ENCODE data around the gene TMEM117. TPM values are rescaled to one million over a fixed set of nuclear protein-coding genes. Genes with fewer than 3 reads are reported as not detected.

Gene TMEM117
- polyA plus RNA-seq, 1 donor (not counting 4 experiments of a cell fraction or from before 2014, with no cell fraction given): 8.5 TPM

- no peak overlapping the region for H3K4me2 ChIP-seq (ENCODE audit: control insufficient read depth, extremely low read depth, insufficient read depth, low read depth, low read length)
- H3K4me1 ChIP-seq (ENCODE audit: control insufficient read depth, extremely low read depth, insufficient read depth, low read length): no peaks in the 10 kb centered on the region
- H3K9me1 ChIP-seq (ENCODE audit: control insufficient read depth, extremely low read depth, insufficient read depth, low read length): no peaks in the 10 kb centered on the region
- H3K79me2 ChIP-seq (ENCODE audit: control insufficient read depth, insufficient read depth, low read length): no peaks in the 10 kb centered on the region
- no peak overlapping the region for H3K27ac ChIP-seq (ENCODE audit: control insufficient read depth, insufficient read depth, low read length)
- no peak for FAIRE-seq
- no peaks in the 10 kb centered on the region for H3K27me3 ChIP-seq (ENCODE audit: control insufficient read depth, extremely low read depth, insufficient read depth, low read length)
- dilution Hi-C loops (cut with MboI; ENCODE audit: extremely low pct_ligation_motif_present, low sequenced_read_pairs): no loop called here
- no peak overlapping the region for H3K9ac ChIP-seq (ENCODE audit: control insufficient read depth, extremely low read depth, insufficient read depth, low read length)
- TF ChIP-seq EZH2 (IDR thresholded peaks at IDR 0.05; ENCODE audit: low read length) (no peak), CTCF (optimal IDR thresholded peaks at IDR 0.05 in 1 of 3, IDR thresholded peaks at IDR 0.05 in 1 of 3, conservative IDR thresholded peaks at IDR 0.05 in 1 of 3; ENCODE audit: extremely low read depth in 1 of 3, insufficient read depth in 2 of 3, low read length in 3 of 3) (no peak)
- H3K4me3 ChIP-seq (ENCODE audit: control insufficient read depth in 2 of 3, extremely low read depth in 1 of 3, insufficient read depth in 2 of 3, low read depth in 1 of 3, low read length in 3 of 3): no peak overlapping the region
- H3K36me3 ChIP-seq (ENCODE audit: control insufficient read depth in 2 of 2, extremely low read depth in 1 of 2, insufficient read depth in 2 of 2, low read length in 2 of 2): no peaks in the 10 kb centered on the region
- H3K9me3 ChIP-seq (ENCODE audit: control insufficient read depth, low read depth, low read length): no peaks in the 10 kb centered on the region
- no peak for DNase-seq (ENCODE audit: low read depth, low spot score)
- H2AFZ ChIP-seq (ENCODE audit: control insufficient read depth, low read length): no peak overlapping the region
- H4K20me1 ChIP-seq (ENCODE audit: control insufficient read depth, extremely low read depth, insufficient read depth, low read length): no peaks in the 10 kb centered on the region
These were observed 370.2 kb downstream of the TMEM117 start for GRCh38 chr12:44206045-44206444.

GRCh38 chr12:44217146-44217883 is 381.4 kb downstream of the TMEM117 start:
- Histone ChIP-seq H3K4me1 (ENCODE audit: control insufficient read depth, extremely low read depth, insufficient read depth, low read length) (peaks cover 6% of the 10 kb centered on the region), H3K4me2 (ENCODE audit: control insufficient read depth, extremely low read depth, insufficient read depth, low read depth, low read length) (peak overlapping the region; percentile 19), H3K79me2 (ENCODE audit: control insufficient read depth, insufficient read depth, low read length) (no peaks in the 10 kb centered on the region), H2AFZ (ENCODE audit: control insufficient read depth, low read length) (no peak overlapping the region), H3K27me3 (ENCODE audit: control insufficient read depth, extremely low read depth, insufficient read depth, low read length) (no peaks in the 10 kb centered on the region), H3K9me3 (ENCODE audit: control insufficient read depth, low read depth, low read length) (no peaks in the 10 kb centered on the region), H3K4me3 (ENCODE audit: control insufficient read depth in 2 of 3, extremely low read depth in 1 of 3, insufficient read depth in 2 of 3, low read depth in 1 of 3, low read length in 3 of 3) (no peak overlapping the region), H4K20me1 (ENCODE audit: control insufficient read depth, extremely low read depth, insufficient read depth, low read length) (no peaks in the 10 kb centered on the region), H3K9ac (ENCODE audit: control insufficient read depth, extremely low read depth, insufficient read depth, low read length) (no peak overlapping the region), H3K27ac (ENCODE audit: control insufficient read depth, insufficient read depth, low read length) (no peak overlapping the region), H3K9me1 (ENCODE audit: control insufficient read depth, extremely low read depth, insufficient read depth, low read length) (no peaks in the 10 kb centered on the region), H3K36me3 (ENCODE audit: control insufficient read depth in 2 of 2, extremely low read depth in 1 of 2, insufficient read depth in 2 of 2, low read length in 2 of 2) (no peaks in the 10 kb centered on the region)
- FAIRE-seq: no peak
- no peak for DNase-seq (ENCODE audit: low read depth, low spot score)
- TF ChIP-seq CTCF (optimal IDR thresholded peaks at IDR 0.05 in 1 of 3, IDR thresholded peaks at IDR 0.05 in 1 of 3, conservative IDR thresholded peaks at IDR 0.05 in 1 of 3; ENCODE audit: extremely low read depth in 1 of 3, insufficient read depth in 2 of 3, low read length in 3 of 3) (no peak), EZH2 (IDR thresholded peaks at IDR 0.05; ENCODE audit: low read length) (no peak)
- dilution Hi-C loops (cut with MboI; ENCODE audit: extremely low pct_ligation_motif_present, low sequenced_read_pairs): no loop called here

Data from keratinocyte (primary cell).